Epithelial cell of esophagus (primary cell): ENCODE data around the gene ATP5F1B.

ENCODE experiments used
- DNase-seq: peaks from one replicate; pipeline ENCODE4 v3.0.0; 2010; ENCODE audit warnings: low read depth
- H3K4me3 ChIP-seq: 2 replicates; pipeline ENCODE4 v1.5.1; 2011; ENCODE audit warnings: mild to moderate bottlenecking, low read length, control low read depth
- TF ChIP-seq, protein P1 (sequence below): IDR thresholded peaks from 2 replicates; pipeline ENCODE4 v1.5.1; 2011; ENCODE audit warnings: low read depth, mild to moderate bottlenecking, low read length, control low read depth, inconsistent platforms; ENCODE audit not compliant: insufficient read depth; ENCODE audit errors: missing control alignments

ATP5F1B gene

DNA sequence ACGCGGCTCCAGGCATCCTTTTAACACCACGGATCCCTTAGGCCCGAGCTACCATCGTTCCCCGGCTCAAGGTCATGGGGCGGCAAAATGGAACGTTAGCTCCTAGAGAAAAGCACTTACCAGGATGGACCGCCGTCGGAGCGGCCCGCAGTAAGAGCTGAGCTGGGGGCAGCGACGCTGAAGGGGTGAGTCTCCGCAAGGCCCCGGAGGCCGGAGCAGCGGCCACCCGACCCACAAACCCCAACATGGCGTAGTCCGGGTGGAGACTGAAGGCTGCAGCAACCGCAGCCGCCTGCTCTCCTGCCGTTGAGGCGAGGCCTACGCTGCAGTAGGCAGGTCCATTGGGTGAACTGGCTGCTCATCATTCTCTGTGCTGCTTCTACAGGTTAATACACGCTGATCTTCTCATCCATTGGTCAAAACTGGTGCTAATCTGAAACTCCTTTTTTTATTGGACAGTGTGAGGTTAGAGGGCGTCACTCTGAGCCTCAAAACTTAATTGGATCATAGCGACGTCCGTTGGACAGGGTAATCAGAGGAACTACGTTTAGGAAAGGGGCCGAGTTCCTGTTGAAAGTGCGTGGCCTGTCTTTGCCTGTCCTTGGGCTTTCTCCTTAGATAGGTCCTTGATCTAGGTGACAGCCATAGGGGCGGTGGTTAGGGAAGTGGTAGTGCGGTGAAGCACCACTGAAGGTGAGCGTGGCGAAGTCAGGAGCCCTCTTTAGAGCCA is at the start of gene ATP5F1B:
TSS of gene ATP5F1B (minus strand) at position 268 of the 730 bp plus-strand sequence. CDS start at position 247, 21 bp downstream.
- DNase-seq = peak; percentile 100
- TF ChIP-seq, protein P1, sequence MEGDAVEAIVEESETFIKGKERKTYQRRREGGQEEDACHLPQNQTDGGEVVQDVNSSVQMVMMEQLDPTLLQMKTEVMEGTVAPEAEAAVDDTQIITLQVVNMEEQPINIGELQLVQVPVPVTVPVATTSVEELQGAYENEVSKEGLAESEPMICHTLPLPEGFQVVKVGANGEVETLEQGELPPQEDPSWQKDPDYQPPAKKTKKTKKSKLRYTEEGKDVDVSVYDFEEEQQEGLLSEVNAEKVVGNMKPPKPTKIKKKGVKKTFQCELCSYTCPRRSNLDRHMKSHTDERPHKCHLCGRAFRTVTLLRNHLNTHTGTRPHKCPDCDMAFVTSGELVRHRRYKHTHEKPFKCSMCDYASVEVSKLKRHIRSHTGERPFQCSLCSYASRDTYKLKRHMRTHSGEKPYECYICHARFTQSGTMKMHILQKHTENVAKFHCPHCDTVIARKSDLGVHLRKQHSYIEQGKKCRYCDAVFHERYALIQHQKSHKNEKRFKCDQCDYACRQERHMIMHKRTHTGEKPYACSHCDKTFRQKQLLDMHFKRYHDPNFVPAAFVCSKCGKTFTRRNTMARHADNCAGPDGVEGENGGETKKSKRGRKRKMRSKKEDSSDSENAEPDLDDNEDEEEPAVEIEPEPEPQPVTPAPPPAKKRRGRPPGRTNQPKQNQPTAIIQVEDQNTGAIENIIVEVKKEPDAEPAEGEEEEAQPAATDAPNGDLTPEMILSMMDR = no peak
- peak within 1 kb of the TSS; percentile 100 for H3K4me3 ChIP-seq

DNA sequence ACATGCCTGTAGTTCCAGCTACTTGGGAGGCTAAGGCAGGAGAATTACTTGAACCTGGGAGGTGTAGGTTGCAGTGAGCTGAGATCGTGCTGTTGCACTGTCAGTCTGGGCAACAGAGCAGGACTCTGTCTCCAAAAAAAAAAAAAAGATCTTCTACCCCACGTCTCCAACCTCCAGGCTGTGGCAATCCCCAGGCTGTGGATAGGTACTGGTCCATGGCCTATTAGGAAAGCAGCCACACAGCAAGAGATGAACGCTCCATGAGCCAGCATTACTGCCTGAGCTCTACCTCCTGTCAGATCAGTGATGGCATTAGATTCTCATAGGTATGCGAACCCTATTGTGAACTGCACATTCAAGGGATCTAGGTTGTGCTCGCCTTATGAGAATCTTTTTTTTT is 48.4 kb upstream of the ATP5F1B start:
- TF ChIP-seq, protein P1 = no peak
- H3K4me3 ChIP-seq = no peak overlapping the region
- no peak for DNase-seq

DNA sequence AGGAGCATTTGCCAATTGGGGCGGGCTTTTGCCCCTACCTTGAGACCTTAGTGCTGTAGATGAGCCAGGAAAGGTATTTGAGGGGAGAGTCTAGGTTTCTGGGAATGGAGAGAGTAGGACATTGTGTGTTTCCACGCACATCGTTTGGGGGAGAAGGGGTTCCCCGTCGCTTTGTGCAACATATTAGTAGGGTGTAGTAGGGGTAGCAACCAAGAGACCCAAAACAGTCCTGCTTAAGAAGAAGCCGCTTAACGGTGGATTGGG is 43.0 kb upstream of the ATP5F1B start:
- TF ChIP-seq, protein P1 = no peak
- no peak for DNase-seq
- H3K4me3 ChIP-seq = peak overlapping the region; percentile 76

DNA sequence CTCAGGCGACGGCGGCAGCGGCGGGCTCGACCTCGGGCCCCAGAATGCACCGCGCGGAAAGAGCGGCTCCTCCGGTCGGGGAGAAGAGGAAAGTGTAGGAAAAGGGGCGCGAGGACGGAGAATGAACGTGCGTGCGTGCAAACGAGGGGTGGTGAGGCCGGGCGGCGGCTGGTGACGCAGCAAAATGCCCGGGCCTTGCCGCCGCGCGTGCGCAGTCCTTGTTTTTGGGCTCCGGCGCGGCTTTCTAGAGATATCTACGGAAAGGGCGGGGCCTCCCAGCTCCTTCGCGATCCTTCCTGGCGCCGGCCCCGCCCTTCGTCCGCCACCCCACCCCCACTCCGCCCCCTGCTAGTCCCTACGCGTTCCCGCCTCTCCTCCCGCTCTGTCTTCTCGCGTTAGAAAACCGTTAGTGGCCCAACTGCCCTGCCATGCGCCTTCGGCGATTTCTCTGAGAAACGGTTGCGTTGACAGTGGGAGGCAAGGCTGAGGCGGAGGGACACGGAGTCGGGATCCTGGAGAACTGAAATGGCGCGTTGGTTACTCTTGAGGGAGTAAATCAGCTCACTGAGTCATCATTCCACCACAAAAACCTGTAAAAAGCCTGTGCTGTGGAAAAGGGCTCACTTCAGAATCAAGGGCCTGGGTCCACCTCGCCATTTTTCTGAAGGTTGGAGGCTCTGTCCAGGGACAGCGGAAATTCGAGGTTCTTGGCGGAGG is 42.5 kb upstream of the ATP5F1B start, which contains the start of gene PTGES3:
TSS of gene PTGES3 (minus strand) at position 156 of the 717 bp plus-strand sequence. CDS start 285 bp downstream, outside the sequence.
- peak; percentile 99 for DNase-seq
- TF ChIP-seq, protein P1 = no peak
- H3K4me3 ChIP-seq = peak within 1 kb of the TSS; percentile 99

DNA sequence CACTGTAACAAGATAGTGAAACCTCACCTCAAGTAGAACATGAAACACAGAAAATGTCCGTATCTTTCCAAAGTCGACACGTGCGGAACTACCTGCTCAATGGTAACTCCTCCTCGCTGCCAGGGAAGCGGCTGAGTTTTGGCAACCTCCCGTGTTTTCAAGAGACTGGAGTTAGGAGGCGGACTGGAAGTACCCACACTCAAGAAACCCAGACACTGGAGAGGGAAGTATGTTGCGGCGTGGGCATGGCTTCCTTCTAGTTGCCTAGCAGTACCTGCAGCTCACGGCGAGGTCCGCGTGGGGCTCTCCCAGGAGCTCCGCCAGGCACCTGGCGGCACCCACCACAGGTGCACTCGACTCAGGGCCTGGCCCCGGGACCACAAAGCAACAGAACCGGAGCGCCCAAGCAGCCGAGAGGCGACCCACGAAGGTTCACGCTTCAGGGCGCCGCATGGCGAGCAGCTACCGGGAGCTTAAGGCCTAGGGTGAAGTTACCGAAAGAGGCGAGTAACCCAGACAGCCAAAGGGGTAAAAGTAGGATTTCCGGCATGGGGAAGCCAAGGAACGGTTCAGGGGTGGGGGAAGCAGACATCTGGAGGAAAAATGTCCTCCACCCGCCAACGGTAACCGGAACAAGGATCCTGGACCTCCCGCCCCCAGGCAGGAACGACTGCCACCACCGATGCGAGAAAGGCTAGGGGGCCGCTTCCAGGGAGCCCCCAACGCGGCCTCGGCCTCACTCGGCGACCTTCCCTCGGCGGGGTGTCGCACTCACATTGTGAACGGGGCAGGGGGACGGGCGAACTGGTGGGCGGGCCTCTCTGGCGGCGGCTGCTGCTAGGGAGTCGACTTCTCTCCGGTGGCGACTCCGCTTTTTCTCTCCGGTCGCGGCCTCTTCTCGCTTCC is 41.7 kb upstream of the ATP5F1B start:
- TF ChIP-seq, protein P1 = no peak

DNA sequence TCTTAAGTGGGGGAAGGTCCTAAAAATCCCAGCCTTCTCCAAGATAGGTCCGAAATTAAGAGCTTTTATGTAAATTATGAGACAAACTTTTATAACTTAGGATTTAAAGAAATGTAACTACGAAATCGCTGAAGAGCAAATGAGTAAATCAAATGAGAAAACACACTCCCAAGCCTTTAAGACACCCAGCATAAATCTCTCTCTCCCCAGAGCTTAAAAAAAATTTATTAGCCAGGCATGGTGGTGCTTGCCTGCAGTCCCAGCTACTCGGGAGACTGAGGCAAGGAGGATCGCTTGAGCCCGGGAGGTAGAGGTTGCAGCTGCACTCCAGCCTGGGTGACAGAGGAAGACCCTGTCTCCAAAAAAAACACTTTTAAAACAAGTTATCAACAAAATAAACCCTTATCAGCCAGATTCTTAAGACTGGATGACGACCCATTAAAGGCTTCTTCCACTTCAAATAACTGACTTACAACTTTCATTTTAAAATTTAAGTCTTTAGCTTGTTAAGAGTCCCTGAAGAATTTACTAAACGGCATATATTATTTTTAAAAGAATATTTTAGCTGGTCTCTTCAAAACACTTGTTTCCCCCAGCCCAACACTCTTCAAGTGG is 39.1 kb upstream of the ATP5F1B start:
- no peak for DNase-seq
- TF ChIP-seq, protein P1 = no peak
- H3K4me3 ChIP-seq = peak overlapping the region; percentile 99

More for the DNA sequence above, 41.7 kb upstream of the ATP5F1B start:
- DNase-seq = peak; percentile 53
- peak overlapping the region; percentile 99 for H3K4me3 ChIP-seq
